NB4 (cell line): ENCODE results near the gene ERBB4.

ENCODE experiments used
- MAX ChIP-seq: IDR thresholded peaks from 2 replicates; pipeline ENCODE4 v1.6.1; 2011; ENCODE audit warnings: low read depth, low read length
- MYC ChIP-seq: IDR thresholded peaks from 2 replicates; pipeline ENCODE4 v1.6.1; 2011; ENCODE audit warnings: low read depth, low read length
- POLR2A ChIP-seq: IDR thresholded peaks from 2 replicates; pipeline ENCODE4 v1.6.1; 2011; ENCODE audit warnings: mild to moderate bottlenecking; ENCODE audit not compliant: insufficient read length; ENCODE audit errors: extremely low read depth
- TF ChIP-seq, protein P1 (sequence below): IDR thresholded peaks from one replicate; pipeline ENCODE4 v1.5.1; 2012; ENCODE audit warnings: low read depth, low read length

GRCh38 chr2:211879323-211879722 lies 659.3 kb downstream of the ERBB4 start:
- TF ChIP-seq POLR2A = no peak
- TF ChIP-seq, protein P1, sequence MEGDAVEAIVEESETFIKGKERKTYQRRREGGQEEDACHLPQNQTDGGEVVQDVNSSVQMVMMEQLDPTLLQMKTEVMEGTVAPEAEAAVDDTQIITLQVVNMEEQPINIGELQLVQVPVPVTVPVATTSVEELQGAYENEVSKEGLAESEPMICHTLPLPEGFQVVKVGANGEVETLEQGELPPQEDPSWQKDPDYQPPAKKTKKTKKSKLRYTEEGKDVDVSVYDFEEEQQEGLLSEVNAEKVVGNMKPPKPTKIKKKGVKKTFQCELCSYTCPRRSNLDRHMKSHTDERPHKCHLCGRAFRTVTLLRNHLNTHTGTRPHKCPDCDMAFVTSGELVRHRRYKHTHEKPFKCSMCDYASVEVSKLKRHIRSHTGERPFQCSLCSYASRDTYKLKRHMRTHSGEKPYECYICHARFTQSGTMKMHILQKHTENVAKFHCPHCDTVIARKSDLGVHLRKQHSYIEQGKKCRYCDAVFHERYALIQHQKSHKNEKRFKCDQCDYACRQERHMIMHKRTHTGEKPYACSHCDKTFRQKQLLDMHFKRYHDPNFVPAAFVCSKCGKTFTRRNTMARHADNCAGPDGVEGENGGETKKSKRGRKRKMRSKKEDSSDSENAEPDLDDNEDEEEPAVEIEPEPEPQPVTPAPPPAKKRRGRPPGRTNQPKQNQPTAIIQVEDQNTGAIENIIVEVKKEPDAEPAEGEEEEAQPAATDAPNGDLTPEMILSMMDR = no peak
- no peak for TF ChIP-seq MAX
- no peak for TF ChIP-seq MYC
